CD4-positive, alpha-beta memory T cell (primary cell): ENCODE measurements around the gene TALDO1. TPM values are rescaled to one million over a fixed set of nuclear protein-coding genes. Genes with fewer than 3 reads are reported as not detected.
A peak's percentile ranks its signal among the peaks of the same experiment; 100 is the strongest.

Experiments
- CTCF ChIA-PET: fragments of 350-600 bp; sonication (Branson Sonifier 250); formaldehyde crosslinking; loops from one replicate; lab custom pipeline; 2021; ENCODE audit warnings: inconsistent platforms; ENCODE audit not compliant: partially characterized antibody; lab: Charles Lee
- POLR2A ChIA-PET: fragments of 350-600 bp; sonication (Branson Sonifier 250); formaldehyde crosslinking; loops from one replicate; lab custom pipeline; 2021; ENCODE audit not compliant: partially characterized antibody; lab: Charles Lee
- DNase-seq, 5 donors: peaks; one replicate each; pipeline versions ENCODE4 v3.0.0 to v3.0.0-alpha.2; 2020 to 2022; ENCODE audit warnings: mixed read lengths in 1 of 5
- H3K27ac ChIP-seq: one replicate; pipeline ENCODE4 v1.7.0; 2013; ENCODE audit warnings: low read depth, low read length
- H3K27me3 ChIP-seq: 2 replicates; pipeline ENCODE4 v1.7.0; 2013; ENCODE audit warnings: mild to moderate bottlenecking, low read length, moderate library complexity; ENCODE audit not compliant: insufficient read depth
- H3K36me3 ChIP-seq: 2 replicates; pipeline ENCODE4 v1.7.0; 2013; ENCODE audit warnings: mild to moderate bottlenecking, low read length, moderate library complexity; ENCODE audit not compliant: insufficient read depth
- H3K4me1 ChIP-seq: 2 replicates; pipeline ENCODE4 v1.7.0; 2013; ENCODE audit warnings: mild to moderate bottlenecking, low read length, moderate library complexity; ENCODE audit not compliant: insufficient read depth
- H3K4me3 ChIP-seq, 2 donors: one replicate each; pipeline ENCODE4 v1.7.0; 2013; ENCODE audit warnings: low read length in 2 of 2, mild to moderate bottlenecking in 1 of 2
- H3K9me3 ChIP-seq, 2 donors: one replicate each; pipeline ENCODE4 v1.7.0; 2013; ENCODE audit warnings: low read length in 2 of 2, control low read depth in 1 of 2; ENCODE audit not compliant: control insufficient read depth in 1 of 2
- H3K27ac Mint-ChIP-seq, 7 donors: one replicate each; pipeline ENCODE4 v1.8.0; 2020 to 2021; ENCODE audit warnings: mixed read lengths in 7 of 7, mild to moderate bottlenecking in 6 of 7, inconsistent platforms in 3 of 7, moderate library complexity in 3 of 7
- H3K27me3 Mint-ChIP-seq, 2 donors: one replicate each; pipeline ENCODE4 v1.8.0; 2020 to 2021; ENCODE audit warnings: mixed read lengths in 2 of 2
- H3K36me3 Mint-ChIP-seq, 2 donors: one replicate each; pipeline ENCODE4 v1.8.0; 2020 to 2021; ENCODE audit warnings: mixed read lengths in 2 of 2, inconsistent platforms in 1 of 2, mild to moderate bottlenecking in 1 of 2
- H3K4me1 Mint-ChIP-seq, 4 donors: one replicate each; pipeline ENCODE4 v1.8.0; 2020 to 2021; ENCODE audit warnings: mixed read lengths in 4 of 4, mild to moderate bottlenecking in 1 of 4
- H3K4me3 Mint-ChIP-seq, 8 donors: one replicate each; pipeline ENCODE4 v1.8.0; 2020 to 2021; ENCODE audit warnings: mixed read lengths in 8 of 8, mild to moderate bottlenecking in 7 of 8, moderate library complexity in 6 of 8, inconsistent platforms in 3 of 8
- H3K9me3 Mint-ChIP-seq, 8 donors: one replicate each; pipeline ENCODE4 v1.8.0; 2020 to 2021; ENCODE audit warnings: mixed read lengths in 8 of 8, mild to moderate bottlenecking in 5 of 8, inconsistent platforms in 3 of 8, moderate library complexity in 1 of 8
- intact Hi-C: fragments of 100-400 bp; cut with micrococcal nuclease; formaldehyde crosslinking; loops from one replicate; pipeline ENCODE4 v1.15.1; 2023
- polyA plus RNA-seq, 2 donors: library from polyadenylated mRNA; unstranded; fragments of 300-500 nt; fragmentation: Illumina TruSeq; gene quantifications; one replicate each; pipeline ENCODE4 v1.2.3, GENCODE V29; 2021
- total RNA-seq, 2 experiments: library from RNA; stranded (reverse); gene quantifications; one replicate each; pipeline ENCODE4 v1.2.3, GENCODE V29; 2021

TALDO1 gene
- total and polyA plus RNA-seq, 4 experiments from 2014 or later: 80.4 to 244 (median 132) TPM

- Histone ChIP-seq H3K4me1 (peaks cover 32% of the 10 kb centered on the region), H3K36me3 (peaks cover 12% of the 10 kb centered on the region), H3K9me3 (no peaks in the 10 kb centered on the region), H3K4me3 (peak overlapping the region; percentile 73 to 91), H3K27me3 (no peaks in the 10 kb centered on the region), H3K27ac (peak overlapping the region; percentile 86)
- Mint-ChIP-seq H3K27ac (peak overlapping the region; percentile 93 to 96 (median 94)), H3K4me3 (peak overlapping the region; percentile 86 to 97 (median 91)), H3K36me3 (peaks cover 0 to 10% of the 10 kb centered on the region in 2 donors), H3K9me3 (peaks cover 0 to 1% (median 0%) of the 10 kb centered on the region in 8 donors), H3K4me1 (peaks cover 5 to 19% (median 10%) of the 10 kb centered on the region in 4 donors), H3K27me3 (no peaks in the 10 kb centered on the region)
- POLR2A ChIA-PET: interaction anchor here (1.0 to 5.1 kb wide), 14 partner anchors 8 to 290 kb away, joined by 3 to 30 read pairs (median 6); partner anchors contain the start of genes DEAF1, GATD1, PHRF1 and PIDD1
- intact Hi-C loops: loop anchor here (1.0 to 5.0 kb wide), 7 partner anchors 9 to 262 kb away; partner anchors contain the start of genes AP2A2, HRAS and PIDD1
- no peak for DNase-seq
- CTCF ChIA-PET: interaction anchor here (1.7 to 2.7 kb wide), 2 partner anchors 14 to 22 kb away, joined by 4 to 9 read pairs; partner anchors contain the start of gene PNPLA2
Measured at GRCh38 chr11:796565-797295, 49.5 kb downstream of the TALDO1 start.

DNA sequence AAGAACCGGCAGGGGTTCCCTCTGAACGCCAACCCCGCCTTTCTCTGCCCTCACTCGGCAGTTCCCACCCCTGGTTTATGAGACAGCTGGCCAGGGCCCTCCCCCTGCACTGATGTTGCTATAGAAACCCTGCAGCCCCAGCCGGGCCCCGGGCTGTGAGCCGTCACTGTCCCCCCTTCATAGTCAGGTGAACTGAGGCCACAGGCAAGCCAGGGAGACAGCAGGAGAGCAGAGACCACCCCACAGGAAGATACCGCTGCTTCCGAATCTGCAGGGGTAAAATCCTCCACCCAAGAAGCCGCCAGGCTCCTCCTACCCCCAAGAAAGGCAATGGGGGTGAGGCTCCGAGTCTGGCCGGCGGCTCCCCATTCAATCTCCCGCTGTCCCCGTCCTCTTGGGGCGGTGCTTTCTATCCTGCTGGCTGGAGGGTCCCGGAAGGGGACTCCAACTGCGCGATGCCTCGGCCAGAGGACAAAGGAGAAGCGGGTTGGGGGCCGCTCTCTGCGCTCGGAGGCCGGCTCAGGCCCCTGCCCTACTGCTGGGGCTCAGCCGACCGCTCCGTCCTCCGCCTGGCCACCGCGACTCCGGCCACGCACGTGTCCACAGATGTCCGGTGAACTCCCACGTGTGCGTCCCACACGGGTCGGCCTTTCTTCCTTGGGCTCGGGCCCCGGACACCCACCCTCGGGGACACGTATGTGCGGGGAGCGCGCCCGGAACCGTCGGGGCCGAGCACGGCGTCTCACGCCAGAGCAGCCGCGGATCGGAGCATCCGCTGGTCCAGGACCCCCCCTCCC lies 50.2 kb downstream of the TALDO1 start:
- H3K36me3 Mint-ChIP-seq: peaks cover 0 to 10% of the 10 kb centered on the region in 2 donors
- no peaks in the 10 kb centered on the region for H3K27me3 ChIP-seq
- ChIA-PET CTCF (interaction anchor here (1.0 to 2.7 kb wide), 3 partner anchors 13 to 21 kb away, joined by 3 to 9 read pairs (median 4); partner anchors contain the start of gene PNPLA2), POLR2A (interaction anchor here (1.0 to 5.1 kb wide), 13 partner anchors 8 to 291 kb away, joined by 3 to 30 read pairs (median 5); partner anchors contain the start of genes DEAF1, GATD1, PHRF1 and PIDD1)
- peak overlapping the region; percentile 86 for H3K27ac ChIP-seq
- peak overlapping the region; percentile 73 to 91 for H3K4me3 ChIP-seq
- peak overlapping the region; percentile 86 to 97 (median 91) for H3K4me3 Mint-ChIP-seq
- H3K27me3 Mint-ChIP-seq: no peaks in the 10 kb centered on the region
- intact Hi-C loops: loop anchor here (1.0 to 5.0 kb wide), 8 partner anchors 8 to 263 kb away; partner anchors contain the start of genes AP2A2, GATD1, HRAS and PIDD1
- H3K4me1 Mint-ChIP-seq: peaks cover 5 to 19% (median 10%) of the 10 kb centered on the region in 4 donors
- peak; percentile 71 to 93 (median 75) for DNase-seq
- H3K36me3 ChIP-seq: peaks cover 12% of the 10 kb centered on the region
- no peaks in the 10 kb centered on the region for H3K9me3 ChIP-seq
- peak overlapping the region; percentile 93 to 96 (median 94) for H3K27ac Mint-ChIP-seq
- peaks cover 32% of the 10 kb centered on the region for H3K4me1 ChIP-seq
- H3K9me3 Mint-ChIP-seq: peaks cover 0 to 1% (median 0%) of the 10 kb centered on the region in 8 donors

- Mint-ChIP-seq H3K4me1 (peaks cover 5 to 19% (median 10%) of the 10 kb centered on the region in 4 donors), H3K27me3 (no peaks in the 10 kb centered on the region), H3K4me3 (peak within 1 kb of the TSS; percentile 86 to 97 (median 91)), H3K9me3 (peaks cover 0 to 1% (median 0%) of the 10 kb centered on the region in 8 donors), H3K27ac (peak within 1 kb of the TSS; percentile 93 to 96 (median 94)), H3K36me3 (peaks cover 0 to 10% of the 10 kb centered on the region in 2 donors)
- intact Hi-C loops: loop anchor here (1.0 to 5.0 kb wide), 5 partner anchors 11 to 241 kb away; partner anchors contain the start of genes AP2A2, GATD1 and RPLP2
- Histone ChIP-seq H3K27me3 (no peaks in the 10 kb centered on the region), H3K9me3 (no peaks in the 10 kb centered on the region), H3K36me3 (peaks cover 12% of the 10 kb centered on the region), H3K4me1 (peaks cover 32% of the 10 kb centered on the region), H3K4me3 (peak within 1 kb of the TSS; percentile 73 to 91), H3K27ac (peak within 1 kb of the TSS; percentile 86)
- DNase-seq: peak; percentile 80 to 90 (median 85)
- ChIA-PET POLR2A (interaction anchor here (1.3 to 5.1 kb wide), 8 partner anchors 7 to 232 kb away, joined by 3 to 30 read pairs (median 10); partner anchors contain the start of genes GATD1, PIDD1, PNPLA2 and RPLP2), CTCF (interaction anchor here (0.7 to 1.1 kb wide), 4 partner anchors 9 to 34 kb away, joined by 3 to 4 read pairs (median 3); partner anchors contain the start of gene PNPLA2)
Measured at GRCh38 chr11:798093-798713, 50.9 kb downstream of the TALDO1 start, which contains the start of gene SLC25A22. SLC25A22 (minus strand) TSS chr11:798281; CDS start chr11:795006, 3,275 bp downstream.

DNA sequence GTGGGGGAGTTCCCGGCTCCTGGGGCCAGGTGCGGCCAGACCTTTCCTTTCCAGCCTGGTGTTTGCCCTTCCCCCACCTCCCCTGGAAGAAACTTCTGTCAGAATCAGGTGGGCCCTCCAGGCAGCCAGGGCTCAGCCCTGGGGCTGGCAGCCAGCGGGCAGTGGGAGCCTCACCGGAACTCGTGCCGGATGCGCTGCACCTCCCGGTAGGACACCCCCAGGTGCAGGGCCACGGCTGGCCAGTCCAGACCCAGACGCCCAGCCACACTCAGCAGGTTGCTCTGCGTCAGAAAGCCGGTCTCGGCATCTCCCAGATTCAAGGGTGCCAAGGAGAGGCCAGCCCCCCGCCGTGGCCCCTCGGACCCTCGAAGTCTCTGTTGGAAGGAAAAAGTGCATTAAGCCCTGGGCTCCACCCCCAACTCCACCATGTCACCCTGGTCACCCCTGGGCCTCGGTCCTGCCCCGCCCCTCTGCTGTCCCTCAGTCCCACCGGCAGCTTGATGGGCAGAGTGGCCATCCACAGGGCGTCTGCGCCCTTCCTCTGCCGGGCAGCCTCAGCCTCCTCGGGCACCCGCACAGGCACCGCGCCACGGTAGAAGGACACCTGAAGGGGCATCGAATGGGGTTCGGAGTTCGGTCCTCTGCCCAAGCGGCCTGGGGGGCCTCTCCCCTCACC lies 52.5 kb downstream of the TALDO1 start:
- Histone ChIP-seq H3K27ac (no peak overlapping the region), H3K4me3 (no peak overlapping the region), H3K9me3 (no peaks in the 10 kb centered on the region), H3K36me3 (peaks cover under 1% of the 10 kb centered on the region), H3K27me3 (no peaks in the 10 kb centered on the region), H3K4me1 (peaks cover 40% of the 10 kb centered on the region)
- ChIA-PET POLR2A (interaction anchor here (1.3 to 5.1 kb wide), 3 partner anchors 9 to 74 kb away, joined by 5 to 30 read pairs (median 7); partner anchors contain the start of genes PNPLA2 and RPLP2), CTCF (interaction anchor here (1.1 kb wide), 1 partner anchor 7 kb away, joined by 4 read pairs; no protein-coding TSS in a partner anchor)
- no peaks in the 10 kb centered on the region for H3K27me3 Mint-ChIP-seq
- no peak overlapping the region for H3K27ac Mint-ChIP-seq
- no peak for DNase-seq
- peaks cover 5 to 24% (median 12%) of the 10 kb centered on the region in 4 donors for H3K4me1 Mint-ChIP-seq
- H3K36me3 Mint-ChIP-seq: peaks cover 0 to 8% of the 10 kb centered on the region in 2 donors
- peak overlapping the region in 1 of 8 donors; percentile 44 for H3K4me3 Mint-ChIP-seq
- no peaks in the 10 kb centered on the region for H3K9me3 Mint-ChIP-seq
- intact Hi-C loops: loop anchor here (5.0 kb wide), 3 partner anchors 37 to 242 kb away; partner anchors contain the start of gene AP2A2

DNA sequence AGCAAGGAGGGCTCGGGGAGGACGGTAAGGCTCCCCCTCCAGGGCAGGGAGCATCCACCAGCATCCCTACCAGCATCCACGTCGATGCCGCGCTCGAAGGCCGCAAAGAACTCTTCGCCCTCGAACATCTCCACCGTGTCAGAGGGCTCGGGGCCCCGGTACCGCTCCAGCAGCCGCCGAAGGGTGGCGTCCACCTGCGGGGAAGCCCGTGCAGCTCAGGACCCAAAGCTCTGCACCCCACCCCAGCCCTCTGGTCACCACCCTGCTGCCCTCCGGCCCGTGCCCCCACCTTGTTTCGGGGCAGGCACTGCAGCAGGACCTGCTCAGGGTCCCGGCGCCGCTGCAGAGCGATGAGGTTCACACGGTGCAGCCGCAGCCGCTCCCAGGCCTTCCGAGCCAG lies 53.2 kb downstream of the TALDO1 start:
- H3K9me3 ChIP-seq: no peaks in the 10 kb centered on the region
- H3K9me3 Mint-ChIP-seq: no peaks in the 10 kb centered on the region
- ChIA-PET POLR2A (interaction anchor here (1.3 kb wide), 1 partner anchor 15 kb away, joined by 3 read pairs; no protein-coding TSS in a partner anchor), CTCF (no interaction called here)
- H3K4me1 ChIP-seq: peaks cover 36% of the 10 kb centered on the region
- H3K27ac Mint-ChIP-seq: no peak overlapping the region
- intact Hi-C loops: no loop called here
- no peaks in the 10 kb centered on the region for H3K27me3 Mint-ChIP-seq
- peaks cover 5 to 21% (median 12%) of the 10 kb centered on the region in 4 donors for H3K4me1 Mint-ChIP-seq
- H3K4me3 Mint-ChIP-seq: no peak overlapping the region
- no peaks in the 10 kb centered on the region for H3K36me3 ChIP-seq
- no peak overlapping the region for H3K27ac ChIP-seq
- H3K4me3 ChIP-seq: no peak overlapping the region
- no peaks in the 10 kb centered on the region for H3K27me3 ChIP-seq
- DNase-seq: no peak
- peaks cover 0 to 8% of the 10 kb centered on the region in 2 donors for H3K36me3 Mint-ChIP-seq
